ENCODE results near the gene NSMCE1.

DNA sequence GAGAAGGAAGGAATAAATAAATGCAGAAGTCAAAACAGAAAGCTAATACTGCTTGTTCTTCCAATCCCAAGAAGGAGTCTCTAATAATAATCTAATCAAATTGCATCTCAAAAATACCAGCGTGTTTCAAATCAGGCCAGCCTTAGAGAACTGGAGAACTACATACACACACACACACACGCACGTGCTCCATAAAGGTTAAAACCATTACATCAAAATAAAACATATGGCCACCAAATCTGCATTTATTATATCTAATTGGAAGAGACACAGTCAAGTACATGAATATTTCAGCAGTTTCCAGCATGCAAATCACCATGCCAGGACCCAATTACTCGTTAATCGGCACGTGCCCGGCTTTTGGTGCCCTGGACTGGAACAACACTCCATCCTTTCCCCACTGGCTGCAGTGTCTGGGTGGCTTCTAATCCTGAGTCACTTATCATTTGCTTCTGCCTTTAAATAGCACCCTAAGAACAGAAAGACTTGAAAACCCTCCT lies 85.6 kb downstream of the NSMCE1 start:
- TF ChIP-seq, protein P1, sequence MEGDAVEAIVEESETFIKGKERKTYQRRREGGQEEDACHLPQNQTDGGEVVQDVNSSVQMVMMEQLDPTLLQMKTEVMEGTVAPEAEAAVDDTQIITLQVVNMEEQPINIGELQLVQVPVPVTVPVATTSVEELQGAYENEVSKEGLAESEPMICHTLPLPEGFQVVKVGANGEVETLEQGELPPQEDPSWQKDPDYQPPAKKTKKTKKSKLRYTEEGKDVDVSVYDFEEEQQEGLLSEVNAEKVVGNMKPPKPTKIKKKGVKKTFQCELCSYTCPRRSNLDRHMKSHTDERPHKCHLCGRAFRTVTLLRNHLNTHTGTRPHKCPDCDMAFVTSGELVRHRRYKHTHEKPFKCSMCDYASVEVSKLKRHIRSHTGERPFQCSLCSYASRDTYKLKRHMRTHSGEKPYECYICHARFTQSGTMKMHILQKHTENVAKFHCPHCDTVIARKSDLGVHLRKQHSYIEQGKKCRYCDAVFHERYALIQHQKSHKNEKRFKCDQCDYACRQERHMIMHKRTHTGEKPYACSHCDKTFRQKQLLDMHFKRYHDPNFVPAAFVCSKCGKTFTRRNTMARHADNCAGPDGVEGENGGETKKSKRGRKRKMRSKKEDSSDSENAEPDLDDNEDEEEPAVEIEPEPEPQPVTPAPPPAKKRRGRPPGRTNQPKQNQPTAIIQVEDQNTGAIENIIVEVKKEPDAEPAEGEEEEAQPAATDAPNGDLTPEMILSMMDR (IDR thresholded peaks at IDR 0.05): no peak
- TF ChIP-seq EP300 (IDR thresholded peaks at IDR 0.05): no peak
